Pancreas (tissue), 10 donors: ENCODE measurements around the gene MLEC. TPM values are rescaled to one million over a fixed set of nuclear protein-coding genes. Genes with fewer than 3 reads are reported as not detected.

Experiments used
- ATAC-seq, 4 donors: fragments of 200-7000 bp; cut with Tn5 transposase; one replicate each; pipeline versions ENCODE4 v1.8.0 to v1.9.1; 2020; ENCODE audit warnings: mild to moderate bottlenecking in 4 of 4, moderate library complexity in 4 of 4
- DNase-seq, 6 donors: peaks; one replicate each; pipeline ENCODE4 v3.0.0-alpha.2; 2020
- FAIRE-seq: peaks from 2 replicates; lab custom pipeline; 2012; peaks lifted over from hg19 to GRCh38; lab: Jason Lieb, UNC
- H3K27ac ChIP-seq, 4 donors: fragments of 200-600 bp; sonication (generic); 1 replicate in 3 of 4; 2 replicates in 1 of 4; pipeline versions ENCODE4 v1.5.0 to v1.8.0; 2020
- H3K27me3 ChIP-seq, 4 donors: fragments of 200-600 bp; one replicate each; pipeline ENCODE4 v1.8.0; 2021
- H3K36me3 ChIP-seq, 3 donors: fragments of 200-600 bp; sonication (generic) in 1 of 3; one replicate each; pipeline versions ENCODE4 v1.5.0 to v1.8.0; 2020 to 2021
- H3K4me1 ChIP-seq, 3 donors: fragments of 200-600 bp; one replicate each; pipeline ENCODE4 v1.8.0; 2021
- H3K4me3 ChIP-seq, 4 donors: fragments of 200-600 bp; sonication (generic) in 2 of 4; one replicate each; pipeline versions ENCODE4 v1.5.0 to v1.8.0; 2020 to 2021
- H3K9me3 ChIP-seq, 4 donors: fragments of 200-600 bp; one replicate each; pipeline ENCODE4 v1.8.0; 2021
- WGBS, 2 donors: extraction: QIAGEN DNeasy Blood & Tissue Kit; methylation state at CpG; one replicate each; pipeline ENCODE4 v1.1.7; 2013; 5-methylcytosine and 5-hydroxymethylcytosine counted together
- intact Hi-C, 3 donors: fragments of 100-400 bp; cut with DNase I; formaldehyde crosslinking; loops; one replicate each; pipeline versions ENCODE4 v1.11.1 to v1.14.2; 2022
- polyA plus RNA-seq, 2 donors: library from polyadenylated mRNA; stranded (reverse); fragments of 200-250 nt; gene quantifications; one replicate each; pipeline ENCODE4 v1.2.3, GENCODE V29; 2013
- total RNA-seq, 6 donors: library from RNA; stranded (reverse); fragmentation: NEBNext Ultra II Directional in 4 of 6; extraction: Animal tissue kit (Norgen Biotek cat#: 25700) in 4 of 6; gene quantifications; one replicate each; pipeline versions ENCODE4 v1.2.1 to v1.2.4, GENCODE V29; 2021 to 2023
- TF ChIP-seq, protein P1 (sequence below), 4 donors: fragments of 200-600 bp; sonication (generic) in 3 of 4; IDR thresholded peaks; one replicate each; pipeline versions ENCODE4 v1.5.0 to v1.8.0; 2021; ENCODE audit warnings: antibody characterized with exemption in 4 of 4
- donor health status: healthy with polysubstance abuse.
- donor health status: DM: no; HTN: no; CAD: no; lungs with moderate emphysema.
- donor health status: DM: no; HTN: no; CAD: no.
- donor health status: control.
- donor health status: control.
- donor health status: Bipolar disorder and iron deficiency.
- donor health status: DM: yes; HTN: yes; CAD: no.
- donor health status: DM: no; HTN: no; CAD: no.
- donor health status: DM: no; HTN: no; CAD: no.
- donor health status: DM: yes; HTN: yes; CAD: no.

Gene MLEC
- total and polyA plus RNA-seq, 8 donors: 25.8 to 124 (median 91.5) TPM

DNA sequence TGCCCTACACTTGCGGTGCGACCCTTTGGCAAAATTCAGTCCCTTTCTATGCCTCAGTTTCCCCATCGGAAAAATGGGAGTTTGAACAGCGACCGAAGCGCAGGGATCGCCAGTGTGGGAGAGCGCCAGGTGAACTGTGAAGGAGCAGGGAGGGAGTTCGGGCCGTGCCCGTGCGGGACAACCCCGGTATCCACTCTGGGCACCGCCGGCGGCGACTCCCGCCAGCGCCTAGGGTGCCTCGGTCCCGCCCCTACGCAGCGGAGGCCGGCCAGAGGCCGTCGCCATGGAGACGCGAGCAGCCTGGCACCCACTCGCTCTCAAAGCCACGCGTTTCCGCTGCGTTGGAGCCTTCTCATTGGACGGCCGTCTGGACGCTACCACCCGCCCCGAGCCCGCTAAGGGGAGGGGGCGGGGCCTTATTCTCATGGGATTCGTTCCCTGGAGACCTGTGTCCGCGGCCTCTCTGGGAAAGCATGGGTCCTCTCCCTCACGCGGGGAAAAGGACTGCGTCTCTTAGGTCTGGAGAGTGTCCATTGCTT lies 729 bp upstream of the MLEC start:
- H3K36me3 ChIP-seq: no peaks in the 10 kb centered on the region
- H3K9me3 ChIP-seq: no peaks in the 10 kb centered on the region
- H3K4me3 ChIP-seq: peak overlapping the region; percentile 74 to 99 (median 96)
- peaks cover 8 to 21% (median 16%) of the 10 kb centered on the region in 3 donors for H3K4me1 ChIP-seq
- intact Hi-C loops: no loop called here
- 0 to 1% methylated on average over 46 of the region's 46 CpGs for WGBS, 2 donors
- peak; percentile 84 to 93 (median 86) for ATAC-seq
- H3K27ac ChIP-seq: peak overlapping the region; percentile 74 to 88 (median 86)
- DNase-seq: peak; percentile 97 to 100 (median 98)
- no peak for FAIRE-seq
- TF ChIP-seq, protein P1, sequence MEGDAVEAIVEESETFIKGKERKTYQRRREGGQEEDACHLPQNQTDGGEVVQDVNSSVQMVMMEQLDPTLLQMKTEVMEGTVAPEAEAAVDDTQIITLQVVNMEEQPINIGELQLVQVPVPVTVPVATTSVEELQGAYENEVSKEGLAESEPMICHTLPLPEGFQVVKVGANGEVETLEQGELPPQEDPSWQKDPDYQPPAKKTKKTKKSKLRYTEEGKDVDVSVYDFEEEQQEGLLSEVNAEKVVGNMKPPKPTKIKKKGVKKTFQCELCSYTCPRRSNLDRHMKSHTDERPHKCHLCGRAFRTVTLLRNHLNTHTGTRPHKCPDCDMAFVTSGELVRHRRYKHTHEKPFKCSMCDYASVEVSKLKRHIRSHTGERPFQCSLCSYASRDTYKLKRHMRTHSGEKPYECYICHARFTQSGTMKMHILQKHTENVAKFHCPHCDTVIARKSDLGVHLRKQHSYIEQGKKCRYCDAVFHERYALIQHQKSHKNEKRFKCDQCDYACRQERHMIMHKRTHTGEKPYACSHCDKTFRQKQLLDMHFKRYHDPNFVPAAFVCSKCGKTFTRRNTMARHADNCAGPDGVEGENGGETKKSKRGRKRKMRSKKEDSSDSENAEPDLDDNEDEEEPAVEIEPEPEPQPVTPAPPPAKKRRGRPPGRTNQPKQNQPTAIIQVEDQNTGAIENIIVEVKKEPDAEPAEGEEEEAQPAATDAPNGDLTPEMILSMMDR (IDR thresholded peaks at IDR 0.05): no peak
- no peaks in the 10 kb centered on the region for H3K27me3 ChIP-seq

DNA sequence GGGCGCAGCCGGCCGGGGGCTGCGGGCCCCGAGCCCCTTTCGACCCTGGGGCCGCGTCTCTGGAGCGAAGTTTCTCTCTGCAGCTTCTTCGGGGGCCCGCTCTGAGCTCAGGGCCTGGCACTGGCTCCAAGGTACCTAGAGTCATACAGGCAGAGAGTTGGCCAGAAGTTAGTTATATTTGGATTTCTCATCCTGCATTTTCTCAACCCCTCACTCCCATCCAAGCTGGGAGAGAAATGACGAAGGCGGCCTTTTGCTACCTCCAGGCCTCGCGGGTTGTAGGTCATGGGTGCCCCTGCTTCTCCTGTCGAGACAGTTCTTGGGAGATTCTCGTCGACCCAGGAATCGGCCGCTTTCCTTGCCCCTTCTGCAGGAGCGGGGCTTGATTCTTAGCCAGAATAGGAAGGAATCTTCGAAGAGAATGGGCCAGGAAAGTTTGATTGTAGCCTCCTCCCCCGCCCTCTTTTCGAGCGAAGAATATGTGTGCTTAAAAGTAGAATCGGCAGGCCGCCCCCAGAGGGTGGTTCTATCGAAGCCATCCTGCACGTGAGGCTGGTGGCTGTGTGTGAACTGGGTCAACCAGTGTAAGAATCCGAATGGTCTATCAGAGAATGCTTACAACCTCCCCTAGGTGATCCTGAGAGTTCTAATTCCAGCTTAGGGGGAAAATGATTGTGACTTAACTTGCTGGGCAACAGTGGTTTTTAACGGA lies 785 bp downstream of the MLEC start:
- FAIRE-seq: no peak

DNA sequence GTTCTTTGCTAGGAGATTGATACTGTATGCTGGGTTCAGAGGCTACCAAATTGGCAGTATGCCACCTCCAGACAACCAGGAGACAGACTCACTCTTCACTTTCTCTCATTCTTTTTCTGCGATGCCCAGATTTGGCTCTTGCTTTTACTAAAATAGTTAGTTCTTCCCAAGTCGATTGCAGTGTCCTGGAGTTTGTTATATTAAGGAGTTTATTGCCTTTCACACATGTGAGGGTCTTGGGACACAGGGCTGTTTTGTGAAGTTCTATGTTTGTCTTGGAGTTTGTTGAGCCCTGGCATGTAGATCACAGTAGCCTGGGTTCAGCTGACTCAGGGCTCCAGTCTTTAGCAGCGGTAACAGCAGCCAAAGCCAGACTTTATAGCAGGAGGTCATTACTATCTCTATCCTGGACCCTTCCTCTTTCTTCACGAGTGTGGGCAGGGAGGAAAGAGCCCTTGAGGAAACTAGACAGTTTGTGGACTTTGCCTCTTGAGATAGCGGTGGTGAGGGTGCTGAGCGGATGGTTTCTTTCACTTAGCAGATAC lies 1.6 kb downstream of the MLEC start:
- H3K36me3 ChIP-seq: no peaks in the 10 kb centered on the region
- TF ChIP-seq, protein P1 (IDR thresholded peaks at IDR 0.05): no peak
- H3K4me1 ChIP-seq: peaks cover 11 to 33% (median 24%) of the 10 kb centered on the region in 3 donors
- H3K27ac ChIP-seq: peak overlapping the region in 3 of 4 donors; percentile 74 to 87 (median 86)
- WGBS, 2 donors: 6 to 8% methylated on average over 6 of the region's 6 CpGs
- FAIRE-seq (no peak), DNase-seq (no peak), ATAC-seq (peak in 1 of 4 donors; percentile 0)
- H3K27me3 ChIP-seq: no peaks in the 10 kb centered on the region
- H3K4me3 ChIP-seq: peak overlapping the region; percentile 74 to 99 (median 96)
- intact Hi-C loops: no loop called here
- H3K9me3 ChIP-seq: no peaks in the 10 kb centered on the region

More for the DNA sequence above, 785 bp downstream of the MLEC start:
- TF ChIP-seq, protein P1 (IDR thresholded peaks at IDR 0.05): no peak
- Histone ChIP-seq H3K27me3 (no peaks in the 10 kb centered on the region), H3K4me1 (peaks cover 11 to 33% (median 23%) of the 10 kb centered on the region in 3 donors), H3K36me3 (no peaks in the 10 kb centered on the region), H3K9me3 (no peaks in the 10 kb centered on the region), H3K4me3 (peak overlapping the region; percentile 74 to 99 (median 96)), H3K27ac (peak overlapping the region; percentile 74 to 88 (median 86))
- DNase-seq (no peak), ATAC-seq (no peak)
- intact Hi-C loops: no loop called here
- 1% methylated on average over 30 to 31 of the region's 31 CpGs for WGBS, 2 donors

DNA sequence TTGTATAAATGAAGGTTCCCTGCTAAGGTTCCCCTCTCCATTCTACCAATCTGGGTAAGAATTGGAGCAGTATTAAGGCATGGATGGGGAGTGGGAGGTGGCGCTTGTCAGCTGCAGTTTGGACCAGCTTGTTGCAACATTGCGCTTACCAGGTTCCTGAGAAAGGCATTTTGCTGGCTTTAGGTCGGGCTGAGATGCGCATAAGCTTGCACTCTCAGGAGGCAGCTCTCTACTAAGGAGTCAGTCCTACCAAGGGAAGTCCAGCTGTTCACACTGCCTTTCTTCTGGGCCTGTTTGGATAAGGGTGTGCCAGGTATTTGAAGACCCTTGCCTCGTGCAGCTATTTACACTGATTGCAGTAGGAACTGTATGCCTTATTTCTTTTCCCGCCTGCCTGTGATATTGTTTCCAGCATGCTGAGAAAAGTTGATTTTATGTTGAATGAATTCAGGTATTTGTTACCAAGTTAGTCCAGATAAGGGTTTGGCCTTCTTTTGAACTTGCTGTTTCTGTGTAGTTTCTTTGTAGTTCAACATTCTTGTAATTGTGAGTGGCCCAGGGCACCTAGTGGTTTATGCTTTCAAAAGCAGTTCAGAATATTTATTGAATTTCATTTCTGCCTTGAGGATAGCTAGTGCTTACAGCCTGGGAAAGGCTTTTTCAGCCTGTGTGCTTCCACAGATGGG lies 2.6 kb downstream of the MLEC start:
- no peak for ATAC-seq
- 23 to 26% methylated on average over 6 of the region's 6 CpGs for WGBS, 2 donors
- Histone ChIP-seq H3K27ac (peak overlapping the region in 2 of 4 donors; percentile 19 to 86), H3K27me3 (no peaks in the 10 kb centered on the region), H3K4me1 (peaks cover 11 to 33% (median 24%) of the 10 kb centered on the region in 3 donors), H3K36me3 (peaks cover 0 to 5% (median under 1%) of the 10 kb centered on the region in 3 donors), H3K9me3 (no peaks in the 10 kb centered on the region), H3K4me3 (peak overlapping the region in 2 of 4 donors; percentile 74 to 99)
- intact Hi-C loops: no loop called here
- TF ChIP-seq, protein P1 (IDR thresholded peaks at IDR 0.05): no peak
- no peak for DNase-seq
- no peak for FAIRE-seq
